Cardiac fibroblast (primary cell): ENCODE results near the gene ALPL.
A peak's percentile ranks its signal among the peaks of the same experiment; 100 is the strongest.

Experiments
- DNase-seq, 2 donors: peaks; one replicate each; pipeline versions ENCODE4 v3.0.0 to v3.0.0-alpha.2; 2010; ENCODE audit warnings: low read depth in 2 of 2
- H3K4me3 ChIP-seq, 2 donors: replicated peaks in 1 of 2; 1 replicate in 1 of 2; 2 replicates in 1 of 2; pipeline ENCODE4 v1.5.1; 2011; ENCODE audit warnings: low read depth in 2 of 2, low read length in 2 of 2, mild to moderate bottlenecking in 2 of 2, moderate library complexity in 1 of 2
- CTCF ChIP-seq: IDR thresholded peaks from one replicate; pipeline ENCODE4 v1.5.1; 2011; ENCODE audit warnings: low read depth, mild to moderate bottlenecking, low read length, inconsistent platforms

The ALPL gene

GRCh38 chr1:21536218-21536617, 27.0 kb downstream of the ALPL start:
- peak; percentile 32 to 84 for DNase-seq
- no peak overlapping the region for H3K4me3 ChIP-seq
- no peak for TF ChIP-seq CTCF

- no peak for TF ChIP-seq CTCF
- no peak overlapping the region for H3K4me3 ChIP-seq
- no peak for DNase-seq
These were observed 28.3 kb downstream of the ALPL start for GRCh38 chr1:21537511-21537931.

GRCh38 chr1:21537932-21538630, 28.9 kb downstream of the ALPL start:
- TF ChIP-seq CTCF: no peak
- H3K4me3 ChIP-seq: no peak overlapping the region
- DNase-seq: peak; percentile 35 to 38

- TF ChIP-seq CTCF: peak; percentile 36
- DNase-seq: no peak
- no peak overlapping the region for H3K4me3 ChIP-seq
These were observed 30.7 kb downstream of the ALPL start for GRCh38 chr1:21539933-21540332.

- no peak for DNase-seq
- no peak overlapping the region for H3K4me3 ChIP-seq
These were observed 32.1 kb downstream of the ALPL start for GRCh38 chr1:21541329-21541728.

GRCh38 chr1:21541835-21542234, 32.6 kb downstream of the ALPL start:
- peak; percentile 63 to 76 for DNase-seq
- no peak for TF ChIP-seq CTCF
- no peak overlapping the region for H3K4me3 ChIP-seq

More at GRCh38 chr1:21541329-21541728, 32.1 kb downstream of the ALPL start:
- no peak for TF ChIP-seq CTCF

GRCh38 chr1:21543598-21543997, 34.4 kb downstream of the ALPL start:
- DNase-seq: no peak
- H3K4me3 ChIP-seq: no peak overlapping the region
- no peak for TF ChIP-seq CTCF
